NT2/D1 (cell line): ENCODE results near the gene TCF4.

Experiments
- SUZ12 ChIP-seq: IDR thresholded peaks from 2 replicates; pipeline ENCODE4 v1.6.1; 2011; ENCODE audit not compliant: insufficient read length, insufficient read depth; ENCODE audit errors: extremely low read depth
- YY1 ChIP-seq: IDR thresholded peaks from 2 replicates; pipeline ENCODE4 v1.6.1; 2011; ENCODE audit not compliant: insufficient read length, insufficient read depth
- ZNF274 ChIP-seq: IDR thresholded peaks from 2 replicates; pipeline ENCODE4 v1.6.1; 2011; ENCODE audit warnings: mild to moderate bottlenecking, low read depth, low read length

DNA sequence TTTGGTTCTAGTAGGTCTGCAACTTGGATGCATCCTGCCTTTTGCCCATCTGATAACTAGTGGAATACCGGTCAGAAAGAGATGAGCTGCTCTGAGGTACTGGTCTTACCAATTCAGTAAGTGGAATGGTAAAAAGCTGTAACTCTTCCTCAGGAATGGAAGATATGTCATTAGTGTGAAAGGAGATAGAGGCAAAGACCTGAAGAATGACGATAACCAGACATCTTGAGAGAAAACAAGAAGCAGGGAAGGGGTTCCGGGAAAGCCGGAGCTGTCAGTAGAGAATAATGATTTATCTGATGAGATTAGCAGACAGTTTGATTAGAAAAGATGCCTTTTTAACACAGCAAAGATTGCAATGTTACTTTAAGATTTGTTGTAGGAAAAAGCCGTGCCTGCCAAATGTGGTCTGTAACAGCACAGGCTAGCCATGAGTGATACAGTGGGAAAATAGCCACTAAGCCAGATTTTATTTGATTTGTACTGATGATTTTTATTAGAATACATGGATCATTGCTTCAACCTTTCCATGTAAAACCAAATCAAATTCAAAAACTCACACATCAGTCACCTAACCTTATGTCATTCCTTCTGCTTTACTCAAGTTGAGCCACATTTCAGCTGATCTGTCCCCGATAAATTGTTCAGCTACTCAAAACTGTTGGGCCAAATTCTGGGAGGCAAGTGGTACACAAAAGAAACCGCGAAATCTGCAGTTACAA lies 110.0 kb downstream of the TCF4 start:
- TF ChIP-seq ZNF274 (no peak), YY1 (no peak), SUZ12 (no peak)
